GM19397 (cell line): Measurements from ENCODE around the gene BACH2.
"Not testable (repeated sequence)": the region's sequence is repeated elsewhere in the genome, so short reads cannot be mapped to it uniquely, and the experiment has no call there.

Experiments used
- ATAC-seq: cut with Tn5 transposase; IDR thresholded peaks from one replicate; pipeline ENCODE4 v1.9.1; 2021; ENCODE audit warnings: mild to moderate bottlenecking, moderate library complexity; ENCODE audit not compliant: unreplicated experiment

BACH2 gene

DNA sequence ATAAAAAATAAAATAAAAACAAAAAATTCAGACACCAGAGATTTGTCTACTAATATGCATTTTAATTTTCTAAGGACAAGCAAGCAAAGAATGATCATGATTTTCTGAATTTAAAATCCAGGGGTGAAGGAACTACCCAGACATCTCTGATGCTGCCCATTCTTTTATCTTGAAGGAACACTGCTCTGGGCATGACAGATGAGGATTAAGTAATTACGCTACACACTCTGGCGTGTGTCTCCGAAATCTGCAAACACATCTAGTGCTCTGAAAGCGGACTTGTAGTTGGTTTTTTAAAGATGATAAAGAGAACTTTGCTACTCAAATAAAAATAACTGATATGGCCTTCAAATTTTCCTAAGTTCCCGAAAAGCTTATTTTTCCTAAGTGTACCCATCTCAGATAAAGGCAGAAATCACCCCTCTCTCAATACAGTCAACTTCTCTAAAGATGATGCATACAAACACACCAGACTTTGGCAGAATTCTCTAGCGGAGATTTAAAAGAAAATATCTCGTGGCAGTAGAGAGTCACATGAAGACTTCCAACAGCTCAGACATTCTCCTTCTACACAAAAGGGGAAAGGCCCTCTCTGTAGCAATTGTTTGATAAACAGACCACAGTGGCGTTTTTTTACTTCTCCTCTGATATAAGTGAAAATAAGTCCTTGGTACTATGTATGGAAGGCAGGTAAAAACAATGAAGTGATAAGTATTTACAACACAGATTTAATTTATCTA is 133.8 kb downstream of the BACH2 start:
- ATAC-seq = no peak

DNA sequence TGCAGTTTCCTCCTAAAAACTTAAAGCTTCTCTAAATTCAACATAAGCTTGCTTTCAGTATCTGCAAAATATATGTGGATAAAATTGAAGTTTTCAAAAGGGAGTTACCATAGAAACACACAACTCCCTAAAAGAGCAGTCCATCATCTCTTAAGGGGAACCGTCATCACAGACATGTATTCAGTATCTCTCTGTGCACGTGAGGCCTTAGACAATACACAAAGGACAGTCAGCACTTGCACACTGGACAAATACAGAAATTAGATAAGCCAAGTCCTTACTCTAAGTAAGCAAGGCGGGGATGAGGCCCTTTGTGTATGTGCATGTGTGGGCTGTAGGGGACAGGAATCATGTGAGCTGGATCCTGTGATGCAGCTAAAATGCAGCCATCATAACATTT is 136.6 kb downstream of the BACH2 start:
- ATAC-seq = no peak

DNA sequence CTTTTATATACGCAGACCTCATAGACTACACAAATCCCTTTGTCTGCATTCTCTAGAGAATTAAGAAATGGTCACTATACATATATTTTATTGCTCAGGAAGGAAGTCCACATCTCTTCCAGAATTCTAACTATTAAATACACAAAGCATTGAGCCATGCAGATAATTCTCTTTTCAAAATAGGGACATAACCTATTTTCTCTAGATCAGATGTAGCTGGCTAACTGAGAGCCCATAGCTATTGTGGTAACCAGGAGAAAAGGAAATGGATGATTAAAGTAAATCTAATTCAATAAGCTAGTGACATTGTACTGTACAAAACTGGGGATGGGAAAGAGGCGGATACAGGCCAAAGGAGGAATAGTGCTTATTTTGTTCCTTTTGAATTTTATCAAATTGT is 137.2 kb downstream of the BACH2 start:
- no peak for ATAC-seq

DNA sequence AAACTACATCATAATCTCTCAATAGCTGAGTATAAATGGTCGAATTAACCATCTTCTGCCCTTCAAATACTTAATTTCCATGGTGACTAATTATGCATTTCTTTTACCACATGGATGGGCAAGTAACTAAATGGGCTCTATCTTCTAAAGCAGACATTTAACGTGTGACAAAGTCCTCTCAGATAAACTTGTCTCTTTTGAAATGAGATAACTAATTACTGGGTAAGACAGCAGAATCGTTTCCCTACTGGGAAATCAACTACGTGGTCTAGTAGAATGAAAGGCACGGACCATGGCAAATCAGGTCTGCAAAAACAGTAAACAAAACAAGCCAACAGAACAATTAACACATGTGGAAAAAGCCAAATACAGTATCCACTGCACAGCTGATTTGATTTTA is 137.7 kb downstream of the BACH2 start:
- ATAC-seq = no peak

DNA sequence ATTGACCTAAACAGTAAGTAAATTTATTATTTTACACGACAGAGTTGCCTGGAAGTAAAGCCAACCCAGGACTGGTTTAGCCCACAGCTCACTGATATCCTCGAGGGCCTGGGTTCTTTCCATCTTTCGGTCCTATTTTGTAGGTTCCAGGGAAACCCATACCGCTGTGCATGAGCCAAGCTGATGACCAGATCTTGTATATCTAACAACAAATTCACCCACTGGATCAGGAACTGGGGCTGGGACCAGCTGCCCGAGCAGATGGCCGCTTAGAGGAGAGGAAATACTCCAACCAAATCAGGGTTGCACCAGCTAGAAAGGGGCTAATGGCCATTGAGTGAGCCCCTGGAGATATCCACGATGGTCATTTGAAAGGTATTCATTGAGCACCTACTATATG is 139.2 kb downstream of the BACH2 start:
- ATAC-seq = no peak

DNA sequence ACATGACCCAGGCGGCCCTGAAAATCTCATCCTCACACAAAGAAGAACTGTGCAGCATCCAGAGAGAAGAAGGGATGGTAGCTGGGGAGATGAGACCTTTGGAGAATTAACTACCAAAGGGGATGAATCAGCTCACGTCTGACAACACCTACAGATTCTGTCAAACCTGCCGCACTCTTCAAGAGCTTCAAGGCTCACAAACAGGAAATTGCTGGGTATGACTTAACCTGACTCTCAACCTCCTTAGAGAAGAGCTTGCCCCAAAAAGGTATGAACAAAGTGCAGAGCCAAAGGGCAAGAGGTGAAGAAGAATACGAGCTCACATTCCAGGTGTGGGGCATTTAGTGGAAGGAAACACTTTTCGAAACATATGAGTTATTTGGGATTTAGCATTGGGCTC is 139.8 kb downstream of the BACH2 start:
- no peak for ATAC-seq

DNA sequence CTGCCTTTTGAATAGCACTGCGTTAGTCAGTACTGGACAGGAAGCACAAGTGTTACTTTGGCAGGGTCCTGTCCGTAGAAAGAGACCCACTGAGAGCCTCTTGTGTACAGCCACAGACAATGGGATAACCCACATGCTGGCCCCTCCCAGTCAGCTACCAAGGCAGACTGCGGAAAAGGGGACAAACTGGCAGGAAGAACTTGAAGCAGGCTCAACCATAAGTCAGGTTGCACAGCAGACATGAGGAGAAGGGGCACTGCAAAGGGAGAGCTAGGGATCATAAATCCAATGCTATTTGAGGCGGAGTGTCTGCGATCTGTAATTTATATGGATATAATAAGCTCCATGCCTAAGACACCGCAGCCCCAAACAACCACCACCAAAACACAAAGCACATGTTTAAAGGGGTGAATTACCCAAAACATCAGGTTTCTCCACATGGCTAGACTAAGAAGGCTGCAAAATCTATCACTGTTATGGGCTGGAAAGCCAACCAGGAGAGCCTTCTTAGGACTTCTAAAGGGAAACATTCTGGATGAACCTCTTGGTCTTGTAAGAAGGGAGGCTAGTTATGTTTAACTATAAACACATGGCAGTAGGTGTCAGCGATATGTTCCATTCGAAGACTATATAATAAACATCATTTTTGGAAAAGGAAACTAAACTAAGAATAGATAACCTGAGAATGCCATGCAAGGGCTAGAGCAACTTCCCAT is 141.7 kb downstream of the BACH2 start:
- no peak for ATAC-seq

DNA sequence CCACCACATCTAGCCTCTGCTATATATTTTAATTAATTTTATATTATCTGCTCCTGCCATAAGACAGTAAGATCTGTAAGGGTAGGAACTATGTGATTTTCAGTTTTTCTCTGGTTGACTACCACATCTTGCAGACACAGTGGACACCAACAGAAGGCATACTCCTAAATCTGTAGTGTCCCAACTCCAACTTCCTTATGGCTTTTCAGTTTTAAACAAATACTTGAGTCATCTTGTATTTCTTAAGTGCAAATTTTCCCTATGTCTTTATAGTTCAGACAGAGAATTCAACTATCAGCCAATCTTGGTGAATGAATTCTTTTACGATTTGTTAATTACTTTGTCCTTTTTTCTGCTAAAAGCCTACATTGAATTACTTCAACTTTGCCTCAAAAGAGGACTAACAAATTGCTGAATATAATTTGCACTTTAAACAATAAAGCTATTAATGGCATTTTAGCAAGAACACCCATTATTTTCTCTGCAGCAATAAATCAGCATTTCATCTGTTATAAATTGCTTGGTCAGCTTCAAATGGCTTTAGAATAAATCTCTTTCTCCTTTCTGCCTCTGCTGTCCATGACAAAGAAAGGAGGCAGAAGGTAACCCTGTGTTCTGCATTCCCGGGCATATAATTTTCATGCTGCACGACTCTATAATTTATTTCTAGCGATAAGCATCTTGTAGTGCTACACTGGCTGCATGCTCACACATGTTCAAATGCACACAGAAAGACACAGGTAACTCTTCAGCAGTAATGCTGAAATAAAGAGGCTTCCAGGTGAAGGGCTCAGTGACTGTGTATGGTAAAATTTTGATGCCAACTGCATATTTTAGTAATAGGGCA is 144.8 kb downstream of the BACH2 start:
- no peak for ATAC-seq

DNA sequence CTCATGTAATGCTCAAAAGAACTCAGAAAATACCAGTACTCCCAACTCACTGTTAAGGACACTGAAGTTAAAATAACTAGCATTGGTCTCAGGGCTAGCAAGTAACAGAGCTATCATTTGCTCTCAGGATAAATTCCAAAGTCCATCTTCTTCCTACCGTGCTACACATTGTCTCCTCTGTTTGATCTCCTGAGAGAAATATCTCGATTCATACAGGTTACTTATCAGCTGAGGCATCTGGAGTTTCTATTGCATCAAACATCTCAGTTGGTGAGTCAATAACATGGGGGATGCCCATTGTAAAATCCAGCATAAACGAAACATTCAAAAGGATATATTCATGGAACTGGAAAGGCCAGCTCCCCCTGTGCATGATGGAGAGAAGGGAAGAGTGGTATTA is 147.4 kb downstream of the BACH2 start:
- ATAC-seq = no peak

DNA sequence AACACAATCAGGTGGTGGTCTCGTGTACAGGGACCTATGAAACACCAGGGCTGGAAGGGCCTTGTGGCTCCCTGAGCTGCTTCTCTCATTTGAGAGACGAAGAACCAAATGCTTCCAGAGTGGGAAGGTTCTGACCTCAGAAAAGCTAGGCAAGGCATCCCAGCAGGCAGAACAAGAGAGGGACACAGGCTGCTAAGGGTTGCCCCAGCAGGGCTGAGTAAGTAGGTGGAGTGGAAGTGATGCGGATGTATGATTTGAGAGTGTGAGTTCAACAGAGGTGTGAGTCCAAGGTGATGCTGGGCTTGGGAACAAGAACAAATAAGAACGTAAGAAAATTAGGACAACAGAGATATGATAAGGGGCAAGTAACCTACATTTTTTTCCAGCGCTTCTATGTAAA is 147.8 kb downstream of the BACH2 start:
- ATAC-seq = no peak

DNA sequence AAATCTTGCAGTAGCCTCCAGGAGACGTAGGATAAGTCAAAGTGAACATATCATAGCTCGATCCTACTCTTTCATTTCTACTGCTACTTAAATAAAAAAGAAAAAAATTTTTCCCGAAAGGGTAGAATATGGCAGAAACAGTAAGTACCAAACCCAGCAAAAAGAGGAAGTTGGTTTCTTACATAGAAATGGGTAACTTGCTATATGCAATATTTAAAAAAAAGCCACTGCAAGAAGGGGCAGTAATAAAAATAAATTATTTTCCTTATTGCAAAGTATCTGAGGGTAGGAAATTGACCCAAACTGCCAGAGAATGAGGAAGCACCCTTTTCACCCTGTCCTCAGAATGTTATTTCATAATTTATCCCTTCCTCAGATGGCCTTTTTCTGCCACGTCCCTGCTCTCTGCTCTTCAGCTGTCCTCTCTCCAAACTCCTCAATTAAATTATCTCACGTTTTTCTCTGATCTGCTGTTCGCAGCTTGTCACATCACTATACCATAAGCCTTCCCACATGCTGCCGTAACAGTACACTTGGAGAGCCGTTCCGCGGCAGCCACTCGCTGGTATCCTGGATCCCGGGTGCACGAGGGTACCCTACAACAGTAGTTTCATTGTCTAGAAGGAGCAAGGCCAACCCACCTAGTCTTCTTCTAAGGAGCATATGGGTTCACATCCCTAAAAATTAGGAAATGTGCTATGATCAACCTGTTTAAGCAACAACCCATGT is 149.6 kb downstream of the BACH2 start:
- no peak for ATAC-seq

DNA sequence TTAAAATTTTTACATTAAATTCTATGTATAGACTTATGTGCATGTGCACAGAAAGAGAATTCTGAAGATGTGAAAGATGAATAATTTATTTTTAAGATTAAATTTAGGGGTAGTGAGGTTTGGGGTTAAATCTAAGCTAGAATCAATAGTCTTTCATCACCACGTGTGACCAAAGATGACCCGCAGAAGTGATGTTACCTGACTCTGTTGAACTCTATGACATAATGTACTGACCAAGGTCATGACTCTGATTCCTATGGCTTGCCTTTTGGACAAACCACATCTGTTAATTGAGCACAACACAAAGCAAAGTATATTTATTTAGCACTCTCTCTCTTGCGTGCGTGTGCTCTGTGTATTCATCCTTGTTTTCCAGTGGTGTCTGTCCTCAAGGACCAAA is 150.6 kb downstream of the BACH2 start:
- ATAC-seq = no peak

DNA sequence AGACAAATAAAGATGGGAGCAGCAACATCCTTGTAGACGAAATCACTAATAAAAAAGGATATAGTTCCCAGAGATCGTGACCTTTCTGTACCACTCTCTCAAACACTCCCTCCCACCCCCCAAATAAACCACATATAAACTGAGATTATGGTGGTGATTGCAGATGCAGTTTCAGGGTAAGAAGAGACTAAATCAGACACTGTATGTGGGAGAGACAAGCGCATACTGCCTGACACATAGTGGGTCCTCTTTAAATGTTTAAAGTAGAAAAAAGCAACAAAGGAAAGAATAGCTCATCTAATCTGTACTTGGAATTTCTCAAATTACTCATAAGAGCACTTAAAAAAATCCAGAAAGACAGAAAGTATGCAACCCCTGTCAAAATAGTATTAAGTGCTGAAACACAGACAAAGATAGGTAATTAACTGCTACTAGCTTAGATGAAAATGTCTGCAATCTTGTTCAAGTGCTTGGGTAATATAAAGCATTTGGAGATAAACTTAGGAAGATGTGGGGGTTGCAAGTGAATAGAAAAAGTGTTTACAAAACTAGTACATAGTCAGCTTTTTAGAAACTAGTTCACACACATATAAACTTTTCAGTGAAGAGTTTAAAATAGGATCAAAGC is 151.6 kb downstream of the BACH2 start:
- ATAC-seq = no peak

DNA sequence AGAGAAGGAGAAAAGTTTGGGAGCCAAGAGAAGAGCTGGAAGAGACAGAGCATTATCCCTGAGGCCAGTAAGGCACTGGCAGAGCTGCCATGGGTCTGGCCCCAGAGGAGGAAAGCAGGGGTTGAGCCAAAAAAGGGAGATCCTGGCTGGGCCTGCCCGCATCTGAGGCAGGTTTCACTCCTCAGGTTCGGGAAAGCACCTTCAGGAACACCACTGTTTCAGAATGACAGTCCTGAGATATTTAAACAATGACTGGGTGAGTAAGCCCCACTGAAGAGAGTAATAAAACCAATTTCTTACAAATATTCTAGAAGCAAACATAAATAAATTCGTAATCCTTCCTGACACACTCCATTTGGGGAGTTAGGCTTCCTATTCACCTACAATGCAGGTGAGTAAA is 152.2 kb downstream of the BACH2 start:
- no peak for ATAC-seq

DNA sequence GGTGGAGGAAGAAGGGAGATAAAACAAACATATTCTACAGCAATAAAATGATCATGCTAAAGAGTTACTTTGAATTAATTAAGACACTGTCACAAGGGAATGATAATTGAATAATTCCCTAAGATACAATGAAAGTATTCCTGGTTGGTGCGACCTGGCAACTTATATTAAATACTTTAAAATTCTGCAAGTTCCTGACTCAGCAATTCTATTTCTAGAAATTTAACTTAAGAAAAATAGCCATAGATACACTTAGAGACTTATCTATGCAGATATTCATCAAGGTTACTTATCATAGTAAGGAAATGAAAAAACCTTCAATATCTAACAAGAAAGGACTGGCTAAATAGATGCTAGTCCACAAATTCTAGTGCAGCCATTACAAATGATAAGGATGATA is 156.0 kb downstream of the BACH2 start:
- ATAC-seq = no peak

DNA sequence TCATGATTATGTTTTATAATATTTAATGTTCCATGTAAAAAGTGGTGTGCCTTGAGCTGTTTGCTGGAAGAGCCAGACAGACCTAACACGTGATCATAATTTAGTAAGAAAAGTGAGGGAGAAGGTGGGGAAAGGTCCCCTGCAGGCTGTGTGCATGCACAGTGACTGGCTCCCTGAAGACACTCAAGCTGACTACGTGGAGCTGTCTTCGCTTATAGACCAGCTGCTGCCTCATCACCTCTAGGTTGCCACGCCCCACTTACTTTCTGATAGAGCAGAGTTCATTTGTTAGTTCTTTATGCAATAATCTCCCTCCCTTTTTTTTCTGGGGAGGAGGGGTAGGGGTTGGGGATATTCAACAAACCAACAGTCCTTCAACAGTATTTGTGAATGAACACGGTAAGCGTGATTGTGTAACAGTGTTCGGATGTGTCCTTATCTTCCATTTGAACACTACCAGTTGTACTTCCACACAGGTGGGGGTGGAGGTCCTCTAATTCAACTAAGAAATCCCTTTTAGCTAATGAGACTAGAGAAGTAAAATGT is 157.3 kb downstream of the BACH2 start:
- ATAC-seq = no peak

DNA sequence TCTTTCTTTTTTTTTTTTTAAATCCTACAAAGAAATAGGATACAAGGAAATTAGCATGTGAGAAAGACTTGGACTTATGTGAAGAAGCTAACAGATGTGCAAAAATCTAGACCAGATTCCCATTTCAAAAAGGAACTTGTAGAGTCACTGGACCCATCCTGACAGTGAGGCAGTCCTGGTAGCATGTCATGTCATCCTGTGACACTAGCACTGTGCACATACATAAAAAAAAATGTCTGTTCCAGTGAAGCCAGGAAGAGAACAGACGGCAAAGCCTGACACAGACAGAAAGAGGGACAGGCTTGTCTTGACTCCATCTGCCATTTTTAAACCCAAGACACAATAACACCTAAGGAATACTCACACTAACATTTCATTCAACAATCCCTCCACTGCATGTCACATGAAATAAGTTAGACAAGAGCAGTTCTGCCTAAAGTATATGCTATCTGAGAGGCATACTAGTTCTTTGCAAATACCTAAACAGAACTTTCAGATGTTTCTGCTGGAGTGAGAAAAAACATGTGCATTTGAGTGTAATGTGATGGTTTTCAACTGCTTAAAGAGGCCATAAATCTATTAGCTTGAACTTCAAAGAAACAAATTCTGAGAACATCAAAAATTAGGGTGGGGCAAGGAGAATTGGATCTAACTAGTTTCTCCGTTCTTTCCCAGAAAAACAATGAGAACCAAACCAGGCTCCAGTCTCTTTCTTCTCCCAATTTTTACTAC is 159.6 kb downstream of the BACH2 start:
- no peak for ATAC-seq

DNA sequence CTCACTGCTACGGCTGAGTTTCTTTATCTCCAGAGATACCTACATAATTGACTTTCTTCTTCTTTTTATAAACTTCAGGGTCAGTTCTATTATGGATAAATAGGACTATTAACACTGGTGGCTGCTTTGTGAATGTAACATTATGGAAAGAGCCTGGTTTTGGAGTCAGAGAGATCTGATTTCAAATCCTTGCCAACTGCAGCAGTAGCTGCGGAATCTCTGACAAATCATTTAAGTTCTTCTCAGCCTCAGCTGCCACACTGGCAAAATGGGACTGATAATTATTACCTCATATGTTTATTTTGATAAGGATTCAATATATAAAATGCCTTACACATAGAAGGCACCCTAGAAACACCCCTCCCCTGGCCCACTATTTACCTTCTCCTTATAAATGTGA is 160.5 kb downstream of the BACH2 start:
- no peak for ATAC-seq

DNA sequence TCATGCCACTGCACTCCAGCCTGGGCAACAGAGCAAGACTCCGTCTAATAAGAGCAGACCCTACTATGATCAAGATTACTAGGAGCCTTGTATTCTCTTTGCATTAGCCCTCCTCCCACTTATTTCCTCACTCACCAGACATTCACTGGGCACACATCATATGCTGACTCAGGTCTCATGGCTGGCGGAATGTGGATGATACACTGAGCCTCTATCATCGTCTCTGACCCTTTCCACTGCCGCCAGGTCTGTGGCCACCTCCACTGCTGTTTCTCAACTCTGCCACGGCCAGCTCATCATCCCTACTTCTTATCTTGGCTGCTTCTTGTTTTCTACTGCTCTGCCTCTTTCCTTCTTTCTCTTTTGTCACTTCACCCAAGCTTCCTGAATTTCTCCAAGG is 161.0 kb downstream of the BACH2 start:
- no peak for ATAC-seq

DNA sequence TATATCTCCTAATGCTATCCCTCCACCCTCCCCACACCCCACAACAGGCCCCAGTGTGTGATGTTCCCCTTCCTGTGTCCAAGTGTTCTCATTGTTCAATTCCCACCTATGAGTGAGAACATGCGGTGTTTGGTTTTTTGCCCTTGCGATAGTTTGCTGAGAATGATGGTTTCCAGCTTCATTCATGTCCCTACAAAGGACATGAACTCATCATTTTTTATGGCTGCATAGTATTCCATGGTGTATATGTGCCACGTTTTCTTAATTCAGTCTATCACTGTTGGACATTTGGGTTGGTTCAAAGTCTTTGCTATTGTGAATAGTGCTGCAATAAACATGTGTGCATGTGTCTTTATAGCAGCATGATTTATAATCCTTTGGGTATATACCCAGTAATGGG is 163.0 kb downstream of the BACH2 start:
- not testable (repeated sequence) for ATAC-seq
